Lower leg skin (tissue), 4 donors: Measurements from ENCODE around the gene TBC1D22A. TPM values are rescaled to one million over a fixed set of nuclear protein-coding genes. Genes with fewer than 3 reads are reported as not detected.

Source experiments
- DNase-seq, 2 donors: peaks; one replicate each; pipeline ENCODE4 v3.0.0-alpha.2; 2019; ENCODE audit warnings: low spot score in 2 of 2
- H3K4me3 ChIP-seq: fragments of 200-600 bp; sonication (generic); 2 replicates; pipeline ENCODE4 v1.5.1; 2017; ENCODE audit warnings: mild to moderate bottlenecking, low read depth; ENCODE audit not compliant: poor library complexity, severe bottlenecking
- POLR2A ChIP-seq, 2 donors: fragments of 450-650 bp; IDR thresholded peaks; one replicate each; pipeline ENCODE4 v1.6.1; 2016 to 2017; ENCODE audit warnings: antibody characterized with exemption in 2 of 2, mild to moderate bottlenecking in 1 of 2, moderate library complexity in 1 of 2
- WGBS, 2 donors: methylation state at CpG; one replicate each; pipeline ENCODE4 v1.1.5; 2018; 5-methylcytosine and 5-hydroxymethylcytosine counted together
- intact Hi-C: fragments of 100-400 bp; cut with DNase I; formaldehyde crosslinking; loops from one replicate; pipeline ENCODE4 v1.15.0; 2023; ENCODE audit warnings: low total_unique reads
- total RNA-seq, 4 donors: library from RNA; depleted of rRNA; stranded (reverse); fragments of >200 nt; gene quantifications; one replicate each; pipeline ENCODE4 v1.1.0, GENCODE V29; 2016
- TF ChIP-seq, protein P1 (sequence below), 3 donors: fragments of 450-650 bp; IDR thresholded peaks; one replicate each; pipeline ENCODE4 v1.5.1; 2016; ENCODE audit warnings: antibody characterized with exemption in 3 of 3, mild to moderate bottlenecking in 3 of 3, moderate library complexity in 2 of 3

The TBC1D22A gene
- total RNA-seq, 4 donors from 2014 or later = 21.8 to 32.3 (median 31.6) TPM

DNA sequence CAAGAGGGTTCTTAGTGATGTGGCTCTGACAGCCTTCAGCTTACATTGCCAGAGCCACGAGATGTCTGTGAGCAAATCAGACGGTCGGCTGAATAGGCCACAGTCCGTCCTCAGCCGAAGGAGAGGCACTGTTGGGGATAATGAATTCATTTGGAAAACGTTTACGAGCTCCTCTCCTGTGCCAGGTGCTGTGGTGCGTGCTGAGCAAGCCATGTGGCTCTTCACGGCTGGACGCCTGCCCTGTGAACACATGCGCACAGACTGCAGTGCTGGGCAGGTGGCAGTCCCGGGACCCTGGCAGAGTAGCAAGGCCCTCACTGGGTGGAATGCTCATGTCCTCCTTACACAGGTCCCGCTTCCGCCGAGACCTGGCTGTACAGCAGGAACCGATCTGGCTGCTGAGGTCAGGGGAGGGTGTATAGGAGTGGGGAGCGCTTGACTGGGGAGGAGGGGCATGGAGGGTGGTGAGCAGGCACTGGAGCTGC lies 6.8 kb downstream of the TBC1D22A start:
- H3K4me3 ChIP-seq = no peak overlapping the region
- 73 to 86% methylated on average over 17 of the region's 17 CpGs for whole genome bisulfite sequencing, 2 donors
- intact Hi-C loops = no loop called here
- TF ChIP-seq POLR2A (IDR thresholded peaks at IDR 0.05) = no peak
- TF ChIP-seq, protein P1, sequence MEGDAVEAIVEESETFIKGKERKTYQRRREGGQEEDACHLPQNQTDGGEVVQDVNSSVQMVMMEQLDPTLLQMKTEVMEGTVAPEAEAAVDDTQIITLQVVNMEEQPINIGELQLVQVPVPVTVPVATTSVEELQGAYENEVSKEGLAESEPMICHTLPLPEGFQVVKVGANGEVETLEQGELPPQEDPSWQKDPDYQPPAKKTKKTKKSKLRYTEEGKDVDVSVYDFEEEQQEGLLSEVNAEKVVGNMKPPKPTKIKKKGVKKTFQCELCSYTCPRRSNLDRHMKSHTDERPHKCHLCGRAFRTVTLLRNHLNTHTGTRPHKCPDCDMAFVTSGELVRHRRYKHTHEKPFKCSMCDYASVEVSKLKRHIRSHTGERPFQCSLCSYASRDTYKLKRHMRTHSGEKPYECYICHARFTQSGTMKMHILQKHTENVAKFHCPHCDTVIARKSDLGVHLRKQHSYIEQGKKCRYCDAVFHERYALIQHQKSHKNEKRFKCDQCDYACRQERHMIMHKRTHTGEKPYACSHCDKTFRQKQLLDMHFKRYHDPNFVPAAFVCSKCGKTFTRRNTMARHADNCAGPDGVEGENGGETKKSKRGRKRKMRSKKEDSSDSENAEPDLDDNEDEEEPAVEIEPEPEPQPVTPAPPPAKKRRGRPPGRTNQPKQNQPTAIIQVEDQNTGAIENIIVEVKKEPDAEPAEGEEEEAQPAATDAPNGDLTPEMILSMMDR (IDR thresholded peaks at IDR 0.05) = no peak
- no peak for DNase-seq

DNA sequence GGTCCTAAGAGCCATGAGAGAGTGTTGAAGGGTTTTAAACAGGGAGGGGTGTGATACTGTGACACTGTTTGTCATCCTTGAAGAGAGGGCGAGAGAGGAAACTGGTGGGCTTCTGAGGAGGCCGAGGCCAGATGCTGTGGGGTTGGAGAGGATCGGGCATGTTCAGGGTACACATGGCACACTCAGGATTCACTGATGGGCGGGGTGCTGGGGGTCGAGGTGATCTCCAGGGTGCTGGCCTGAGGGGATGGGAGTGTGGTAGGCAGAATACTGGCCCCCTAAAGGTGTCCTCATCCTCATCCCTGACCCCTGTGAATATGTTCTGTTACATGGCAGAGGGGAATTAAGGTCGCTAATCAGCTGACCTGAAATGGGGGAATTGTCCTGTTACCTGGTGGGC lies 7.3 kb downstream of the TBC1D22A start:
- DNase-seq = no peak
- intact Hi-C loops = no loop called here
- no peak overlapping the region for H3K4me3 ChIP-seq
- 88 to 89% methylated on average over 6 of the region's 6 CpGs for WGBS, 2 donors
- no peak for TF ChIP-seq POLR2A (IDR thresholded peaks at IDR 0.05)
- TF ChIP-seq, protein P1 (IDR thresholded peaks at IDR 0.05) = no peak

DNA sequence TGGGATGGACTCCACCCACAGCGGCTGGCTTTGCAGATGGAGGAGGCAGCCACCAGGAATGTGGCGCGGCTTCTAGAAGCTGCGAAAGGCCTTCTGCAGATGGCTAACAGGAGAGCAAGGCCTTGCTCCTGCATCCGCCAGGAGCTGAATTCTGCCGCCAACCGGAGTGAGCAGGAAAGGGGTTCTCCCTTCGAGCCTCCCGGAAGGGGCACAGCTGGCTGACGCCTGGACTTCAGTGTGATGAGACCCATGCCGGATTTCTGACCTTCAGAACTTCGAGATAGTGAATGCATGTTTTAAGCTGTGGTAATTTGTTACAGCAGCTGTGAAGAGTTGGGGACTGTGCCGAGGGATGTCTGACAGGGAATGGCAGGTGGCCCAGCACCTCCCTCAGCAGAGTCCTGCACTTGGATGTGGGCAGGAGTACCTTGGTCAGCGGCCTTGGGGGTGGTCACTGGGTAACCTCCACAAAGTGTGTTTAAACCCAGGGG lies 7.7 kb downstream of the TBC1D22A start:
- H3K4me3 ChIP-seq = no peak overlapping the region
- WGBS, 2 donors = 82 to 84% methylated on average over 14 of the region's 14 CpGs
- DNase-seq = no peak
- TF ChIP-seq, protein P1 (IDR thresholded peaks at IDR 0.05) = no peak
- no peak for TF ChIP-seq POLR2A (IDR thresholded peaks at IDR 0.05)
- intact Hi-C loops = no loop called here

DNA sequence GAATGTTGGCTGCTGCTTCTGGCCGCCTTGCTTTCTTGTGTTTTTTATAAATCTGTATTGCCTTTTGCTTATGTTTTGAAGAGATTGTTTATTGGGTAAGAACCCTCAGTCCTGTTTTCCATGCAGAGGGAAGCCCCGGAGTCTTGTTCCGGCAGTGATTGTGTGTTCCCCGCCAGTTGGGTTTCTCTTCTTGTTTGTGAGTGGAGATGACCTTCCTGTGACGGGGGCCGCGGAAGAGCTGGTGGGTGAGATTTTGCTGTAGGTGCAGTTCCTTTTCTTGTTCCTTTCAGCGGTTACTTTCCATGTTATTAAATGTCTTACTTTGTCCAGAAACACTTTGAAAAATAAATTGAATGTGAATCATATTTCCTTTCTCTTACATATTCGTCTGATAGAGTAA lies 8.3 kb downstream of the TBC1D22A start:
- no peak for TF ChIP-seq POLR2A (IDR thresholded peaks at IDR 0.05)
- TF ChIP-seq, protein P1 (IDR thresholded peaks at IDR 0.05) = no peak
- intact Hi-C loops = no loop called here
- no peak for DNase-seq
- WGBS, 2 donors = 74 to 81% methylated on average over 9 of the region's 9 CpGs
- H3K4me3 ChIP-seq = no peak overlapping the region

DNA sequence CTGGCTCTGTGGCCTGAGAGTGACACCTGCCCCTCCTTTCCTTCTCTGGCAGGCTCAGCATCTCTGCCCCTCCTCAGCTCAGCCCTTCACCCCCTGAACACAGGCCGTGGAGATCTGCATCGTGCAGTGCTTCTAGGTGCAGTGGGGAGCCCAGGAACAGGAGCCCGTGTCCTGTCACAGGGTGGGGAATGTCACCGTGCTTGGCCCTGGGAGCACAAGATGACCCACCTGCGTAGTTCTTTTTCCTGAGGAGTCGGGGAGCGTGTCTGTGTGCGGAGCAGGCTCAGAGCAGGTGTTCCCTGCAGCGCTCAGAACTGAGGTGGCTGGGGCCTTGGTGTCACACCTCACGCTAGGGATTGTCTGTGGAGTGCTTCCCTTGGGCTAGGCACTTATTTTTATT lies 10.6 kb downstream of the TBC1D22A start:
- intact Hi-C loops = no loop called here
- WGBS, 2 donors = 88 to 92% methylated on average over 10 of the region's 10 CpGs
- no peak overlapping the region for H3K4me3 ChIP-seq
- no peak for DNase-seq
- TF ChIP-seq, protein P1 (IDR thresholded peaks at IDR 0.05) = no peak
- TF ChIP-seq POLR2A (IDR thresholded peaks at IDR 0.05) = no peak
